Trophoblast cell (in vitro differentiated cells and primary cell): ENCODE measurements around the gene NDEL1.

Source experiments
- DNase-seq, 2 donors: peaks; one replicate each; pipeline ENCODE4 v3.0.0-alpha.2; 2016
- H2AFZ ChIP-seq: 2 replicates; pipeline ENCODE4 v1.6.1; 2013; ENCODE audit warnings: low read length, moderate library complexity, mild to moderate bottlenecking; ENCODE audit not compliant: insufficient read depth, poor library complexity
- H2AK5ac ChIP-seq: 2 replicates; pipeline ENCODE4 v1.6.1; 2013; ENCODE audit warnings: mild to moderate bottlenecking, low read length
- H2BK120ac ChIP-seq: 2 replicates; pipeline ENCODE4 v1.6.1; 2013; ENCODE audit warnings: low read length, mild to moderate bottlenecking, moderate library complexity; ENCODE audit not compliant: insufficient read depth, poor library complexity
- H2BK12ac ChIP-seq: 2 replicates; pipeline ENCODE4 v1.6.1; 2013; ENCODE audit warnings: mild to moderate bottlenecking, low read length, moderate library complexity
- H2BK5ac ChIP-seq: 2 replicates; pipeline ENCODE4 v1.6.1; 2013; ENCODE audit warnings: low read length, low read depth, moderate library complexity, mild to moderate bottlenecking; ENCODE audit not compliant: poor library complexity
- H3K14ac ChIP-seq: 2 replicates; pipeline ENCODE4 v1.6.1; 2013; ENCODE audit warnings: mild to moderate bottlenecking, low read length
- H3K18ac ChIP-seq: 2 replicates; pipeline ENCODE4 v1.6.1; 2013; ENCODE audit warnings: mild to moderate bottlenecking, low read length
- H3K23ac ChIP-seq: 2 replicates; pipeline ENCODE4 v1.6.1; 2013; ENCODE audit warnings: low read length
- H3K27ac ChIP-seq: 2 replicates; pipeline ENCODE4 v1.5.1; 2013; ENCODE audit warnings: low read depth, mild to moderate bottlenecking, inconsistent platforms, low read length, moderate library complexity
- H3K27me3 ChIP-seq: 2 replicates; pipeline ENCODE4 v1.6.1; 2013; ENCODE audit warnings: inconsistent platforms, mild to moderate bottlenecking, low read length, moderate library complexity; ENCODE audit not compliant: insufficient read depth
- H3K36me3 ChIP-seq, 2 experiments: 1 replicate in 1 of 2; 2 replicates in 1 of 2; pipeline ENCODE4 v1.6.1; 2013; ENCODE audit warnings: low read length in 2 of 2, mild to moderate bottlenecking in 2 of 2, moderate library complexity in 1 of 2; ENCODE audit not compliant: insufficient read depth in 2 of 2, control insufficient read depth in 1 of 2
- H3K4ac ChIP-seq: 2 replicates; pipeline ENCODE4 v1.6.1; 2013; ENCODE audit warnings: low read depth, mild to moderate bottlenecking, low read length, moderate library complexity
- H3K4me1 ChIP-seq, 2 experiments: 1 replicate in 1 of 2; 2 replicates in 1 of 2; pipeline ENCODE4 v1.6.1; 2013; ENCODE audit warnings: low read length in 2 of 2, mild to moderate bottlenecking in 2 of 2, moderate library complexity in 1 of 2; ENCODE audit not compliant: insufficient read depth in 2 of 2, control insufficient read depth in 1 of 2
- H3K4me2 ChIP-seq: 2 replicates; pipeline ENCODE4 v1.6.1; 2013; ENCODE audit warnings: inconsistent platforms, mild to moderate bottlenecking, low read length, moderate library complexity
- H3K4me3 ChIP-seq: 2 replicates; pipeline ENCODE4 v1.5.1; 2013; ENCODE audit warnings: mild to moderate bottlenecking, low read depth, low read length, inconsistent platforms
- H3K79me1 ChIP-seq: one replicate; pipeline ENCODE4 v1.6.1; 2013; ENCODE audit warnings: low read length
- H3K79me2 ChIP-seq: 2 replicates; pipeline ENCODE4 v1.6.1; 2013; ENCODE audit warnings: low read length, mild to moderate bottlenecking; ENCODE audit not compliant: control insufficient read depth, insufficient read depth, poor library complexity
- H3K9ac ChIP-seq: 2 replicates; pipeline ENCODE4 v1.6.1; 2013; ENCODE audit warnings: mild to moderate bottlenecking, low read length
- H3K9me3 ChIP-seq: 2 replicates; pipeline ENCODE4 v1.6.1; 2013; ENCODE audit warnings: low read depth, mild to moderate bottlenecking, control low read depth, inconsistent platforms, low read length; ENCODE audit not compliant: insufficient read depth
- H4K12ac ChIP-seq: 2 replicates; pipeline ENCODE4 v1.6.1; 2013; ENCODE audit warnings: low read depth, mild to moderate bottlenecking, low read length, moderate library complexity
- H4K8ac ChIP-seq: 2 replicates; pipeline ENCODE4 v1.6.1; 2013; ENCODE audit warnings: low read depth, mild to moderate bottlenecking, low read length, moderate library complexity
- H4K91ac ChIP-seq: one replicate; pipeline ENCODE4 v1.6.1; 2013; ENCODE audit warnings: low read depth, mild to moderate bottlenecking, low read length, moderate library complexity
- WGBS: extraction: QIAGEN DNeasy Blood & Tissue Kit; methylation state at CpG from one replicate; pipeline ENCODE4 v1.1.7; 2013; ENCODE audit warnings: missing lambda C conversion rate; ENCODE audit not compliant: insufficient read length, insufficient coverage; ENCODE audit errors: extremely low coverage; 5-methylcytosine and 5-hydroxymethylcytosine counted together

Gene NDEL1

DNA sequence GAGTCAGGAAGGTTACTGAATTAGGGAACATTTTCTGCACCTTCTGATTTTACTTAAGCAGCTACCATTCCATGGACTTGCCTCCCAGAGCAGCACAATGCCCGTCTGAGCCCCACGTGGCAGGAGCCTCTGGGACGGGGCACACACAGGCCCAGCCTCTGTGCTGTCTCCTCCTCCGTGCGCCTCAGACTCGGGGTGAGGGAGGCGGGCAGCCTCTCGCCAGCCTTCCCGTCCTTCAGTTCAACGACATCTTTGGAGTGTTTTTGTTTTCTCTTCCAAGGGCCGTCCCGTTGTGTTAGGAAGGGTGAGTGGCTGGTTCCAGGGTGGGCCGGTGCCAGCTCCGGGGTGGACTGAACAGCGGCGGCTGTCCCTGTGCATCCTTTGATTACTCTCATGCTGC, 31.8 kb downstream of the NDEL1 start:
- H2AFZ ChIP-seq: no peak overlapping the region
- H2BK5ac ChIP-seq: no peak overlapping the region
- no peak for DNase-seq
- no peaks in the 10 kb centered on the region for H3K9me3 ChIP-seq
- no peaks in the 10 kb centered on the region for H3K27me3 ChIP-seq
- H2BK12ac ChIP-seq: no peak overlapping the region
- H2AK5ac ChIP-seq: no peak overlapping the region
- H3K4ac ChIP-seq: no peak overlapping the region
- no peak overlapping the region for H3K23ac ChIP-seq
- H3K36me3 ChIP-seq: peaks cover 52 to 64% of the 10 kb centered on the region in 2 experiments
- no peaks in the 10 kb centered on the region for H3K79me1 ChIP-seq
- H4K91ac ChIP-seq: no peak overlapping the region
- peaks cover 3% of the 10 kb centered on the region for H3K79me2 ChIP-seq
- H3K9ac ChIP-seq: no peak overlapping the region
- H3K4me2 ChIP-seq: no peak overlapping the region
- H3K18ac ChIP-seq: no peak overlapping the region
- H3K27ac ChIP-seq: no peak overlapping the region
- no CpG with 5 or more reads among the region's 16 CpGs for WGBS
- H4K8ac ChIP-seq: no peak overlapping the region
- H2BK120ac ChIP-seq: no peak overlapping the region
- no peak overlapping the region for H3K4me3 ChIP-seq
- H4K12ac ChIP-seq: no peak overlapping the region
- H3K14ac ChIP-seq: no peak overlapping the region
- no peaks in the 10 kb centered on the region for H3K4me1 ChIP-seq

DNA sequence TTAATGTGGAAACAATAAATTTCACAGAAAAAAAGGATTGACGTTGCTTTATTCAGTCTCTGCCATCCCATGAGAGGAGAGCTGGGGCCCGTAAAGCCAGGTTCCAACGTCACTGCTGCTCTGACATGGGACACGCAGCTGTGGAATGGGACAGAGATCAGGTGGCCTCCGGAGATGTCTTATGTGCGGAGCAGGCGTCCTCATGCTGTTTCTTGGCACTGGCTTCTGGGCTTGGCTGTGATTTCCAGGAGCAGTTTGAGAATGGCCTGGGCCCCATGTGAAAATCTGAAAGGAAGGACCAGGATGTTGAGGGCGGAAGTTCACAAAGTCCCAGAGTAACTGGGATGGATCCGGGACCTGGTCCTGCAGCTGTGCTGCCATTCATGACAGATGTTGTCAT, 32.4 kb downstream of the NDEL1 start:
- no peak overlapping the region for H4K8ac ChIP-seq
- H3K36me3 ChIP-seq: peaks cover 51 to 66% of the 10 kb centered on the region in 2 experiments
- no peak overlapping the region for H4K91ac ChIP-seq
- H3K14ac ChIP-seq: no peak overlapping the region
- no peak overlapping the region for H2BK120ac ChIP-seq
- no peak overlapping the region for H2AK5ac ChIP-seq
- no peak for DNase-seq
- H3K9ac ChIP-seq: no peak overlapping the region
- peaks cover 3% of the 10 kb centered on the region for H3K79me2 ChIP-seq
- H3K18ac ChIP-seq: no peak overlapping the region
- H3K9me3 ChIP-seq: no peaks in the 10 kb centered on the region
- H3K79me1 ChIP-seq: no peaks in the 10 kb centered on the region
- H2BK12ac ChIP-seq: no peak overlapping the region
- H3K4me2 ChIP-seq: no peak overlapping the region
- H3K4me1 ChIP-seq: no peaks in the 10 kb centered on the region
- no peak overlapping the region for H3K27ac ChIP-seq
- H3K4me3 ChIP-seq: no peak overlapping the region
- H4K12ac ChIP-seq: no peak overlapping the region
- no peak overlapping the region for H3K4ac ChIP-seq
- no peak overlapping the region for H3K23ac ChIP-seq
- WGBS: no CpG with 5 or more reads among the region's 9 CpGs
- no peaks in the 10 kb centered on the region for H3K27me3 ChIP-seq
- H2AFZ ChIP-seq: no peak overlapping the region
- H2BK5ac ChIP-seq: no peak overlapping the region

DNA sequence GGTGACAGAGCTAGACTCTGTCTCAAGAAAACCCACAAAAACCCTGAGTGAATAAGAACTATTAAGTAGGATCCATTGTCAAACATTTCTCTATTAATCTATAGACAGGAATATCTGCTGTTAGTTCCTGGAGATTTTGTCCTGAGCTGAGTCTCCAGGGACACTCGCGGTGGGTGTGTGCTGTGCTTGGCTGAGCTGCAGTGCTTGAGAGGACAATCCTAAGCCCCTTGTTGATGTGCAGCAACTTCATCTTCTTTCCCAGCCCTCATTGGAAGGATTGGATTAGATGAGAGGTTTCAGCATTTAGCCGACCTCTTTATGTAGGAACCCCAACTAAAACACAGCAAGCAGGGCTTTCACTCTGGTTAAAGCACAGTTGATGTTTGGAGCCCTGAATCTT, 33.3 kb downstream of the NDEL1 start:
- no peak for DNase-seq
- H2BK12ac ChIP-seq: no peak overlapping the region
- no peak overlapping the region for H3K23ac ChIP-seq
- H3K9ac ChIP-seq: no peak overlapping the region
- H2AK5ac ChIP-seq: no peak overlapping the region
- no peak overlapping the region for H3K4ac ChIP-seq
- peaks cover 53 to 67% of the 10 kb centered on the region in 2 experiments for H3K36me3 ChIP-seq
- no peak overlapping the region for H3K27ac ChIP-seq
- H3K18ac ChIP-seq: no peak overlapping the region
- no CpG with 5 or more reads among the region's 3 CpGs for WGBS
- H2BK120ac ChIP-seq: no peak overlapping the region
- H3K79me2 ChIP-seq: peaks cover 3% of the 10 kb centered on the region
- H3K4me2 ChIP-seq: no peak overlapping the region
- H4K91ac ChIP-seq: no peak overlapping the region
- no peak overlapping the region for H4K12ac ChIP-seq
- H3K9me3 ChIP-seq: no peaks in the 10 kb centered on the region
- no peak overlapping the region for H3K4me3 ChIP-seq
- no peak overlapping the region for H3K14ac ChIP-seq
- no peaks in the 10 kb centered on the region for H3K27me3 ChIP-seq
- H3K4me1 ChIP-seq: no peaks in the 10 kb centered on the region
- H4K8ac ChIP-seq: no peak overlapping the region
- no peak overlapping the region for H2AFZ ChIP-seq
- H2BK5ac ChIP-seq: no peak overlapping the region
- H3K79me1 ChIP-seq: no peaks in the 10 kb centered on the region

DNA sequence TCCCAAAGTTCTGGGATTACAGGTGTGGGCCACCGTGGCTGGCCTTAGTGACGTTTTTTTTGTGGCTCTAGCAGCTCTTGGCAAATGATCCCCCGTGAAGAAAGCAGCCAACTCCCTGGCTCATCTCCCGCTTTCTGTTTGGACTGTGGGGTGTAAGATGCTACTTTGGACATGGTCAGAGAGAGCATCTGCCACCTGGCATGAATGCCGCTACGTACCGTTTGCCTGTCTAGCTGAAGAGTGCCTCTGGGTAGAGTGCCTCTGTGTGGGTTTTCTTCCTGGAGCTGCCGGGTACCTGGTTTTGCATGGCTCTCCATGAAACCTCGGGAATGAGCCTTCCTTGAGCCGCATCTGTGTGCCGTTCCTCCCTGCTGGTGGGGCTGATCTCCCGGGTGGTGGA, 34.3 kb downstream of the NDEL1 start:
- no peak overlapping the region for H3K18ac ChIP-seq
- H3K36me3 ChIP-seq: peaks cover 52 to 65% of the 10 kb centered on the region in 2 experiments
- no peak for DNase-seq
- H3K4me1 ChIP-seq: no peaks in the 10 kb centered on the region
- H2BK5ac ChIP-seq: no peak overlapping the region
- no peaks in the 10 kb centered on the region for H3K9me3 ChIP-seq
- no peak overlapping the region for H3K23ac ChIP-seq
- no peaks in the 10 kb centered on the region for H3K79me1 ChIP-seq
- no peak overlapping the region for H4K91ac ChIP-seq
- H3K4me3 ChIP-seq: no peak overlapping the region
- H4K8ac ChIP-seq: no peak overlapping the region
- no peak overlapping the region for H3K9ac ChIP-seq
- H3K4me2 ChIP-seq: no peak overlapping the region
- H3K4ac ChIP-seq: no peak overlapping the region
- H2BK12ac ChIP-seq: no peak overlapping the region
- WGBS: no CpG with 5 or more reads among the region's 12 CpGs
- H4K12ac ChIP-seq: no peak overlapping the region
- H3K14ac ChIP-seq: no peak overlapping the region
- peaks cover 1% of the 10 kb centered on the region for H3K79me2 ChIP-seq
- no peaks in the 10 kb centered on the region for H3K27me3 ChIP-seq
- H3K27ac ChIP-seq: no peak overlapping the region
- H2BK120ac ChIP-seq: no peak overlapping the region
- H2AK5ac ChIP-seq: no peak overlapping the region
- H2AFZ ChIP-seq: no peak overlapping the region
